Lower leg skin (tissue), 3 donors: ENCODE measurements around the gene RASSF4.

Experiments used
- POLR2A ChIP-seq, 2 donors: fragments of 450-650 bp; IDR thresholded peaks; one replicate each; pipeline ENCODE4 v1.6.1; 2016 to 2017; ENCODE audit warnings: antibody characterized with exemption in 2 of 2, mild to moderate bottlenecking in 1 of 2, moderate library complexity in 1 of 2
- TF ChIP-seq, protein P1 (sequence below), 3 donors: fragments of 450-650 bp; IDR thresholded peaks; one replicate each; pipeline ENCODE4 v1.5.1; 2016; ENCODE audit warnings: antibody characterized with exemption in 3 of 3, mild to moderate bottlenecking in 3 of 3, moderate library complexity in 2 of 3

GRCh38 chr10:44973323-44974081 lies 13.9 kb downstream of the RASSF4 start:
- no peak for TF ChIP-seq POLR2A (IDR thresholded peaks at IDR 0.05)
- TF ChIP-seq, protein P1, sequence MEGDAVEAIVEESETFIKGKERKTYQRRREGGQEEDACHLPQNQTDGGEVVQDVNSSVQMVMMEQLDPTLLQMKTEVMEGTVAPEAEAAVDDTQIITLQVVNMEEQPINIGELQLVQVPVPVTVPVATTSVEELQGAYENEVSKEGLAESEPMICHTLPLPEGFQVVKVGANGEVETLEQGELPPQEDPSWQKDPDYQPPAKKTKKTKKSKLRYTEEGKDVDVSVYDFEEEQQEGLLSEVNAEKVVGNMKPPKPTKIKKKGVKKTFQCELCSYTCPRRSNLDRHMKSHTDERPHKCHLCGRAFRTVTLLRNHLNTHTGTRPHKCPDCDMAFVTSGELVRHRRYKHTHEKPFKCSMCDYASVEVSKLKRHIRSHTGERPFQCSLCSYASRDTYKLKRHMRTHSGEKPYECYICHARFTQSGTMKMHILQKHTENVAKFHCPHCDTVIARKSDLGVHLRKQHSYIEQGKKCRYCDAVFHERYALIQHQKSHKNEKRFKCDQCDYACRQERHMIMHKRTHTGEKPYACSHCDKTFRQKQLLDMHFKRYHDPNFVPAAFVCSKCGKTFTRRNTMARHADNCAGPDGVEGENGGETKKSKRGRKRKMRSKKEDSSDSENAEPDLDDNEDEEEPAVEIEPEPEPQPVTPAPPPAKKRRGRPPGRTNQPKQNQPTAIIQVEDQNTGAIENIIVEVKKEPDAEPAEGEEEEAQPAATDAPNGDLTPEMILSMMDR (IDR thresholded peaks at IDR 0.05): no peak
